HepG2 (cell line): Measurements from ENCODE around the gene ZFYVE27. TPM values are rescaled to one million over a fixed set of nuclear protein-coding genes. Genes with fewer than 3 reads are reported as not detected.

Source experiments
- ATAC-seq: fragments of 200-7000 bp; cut with Tn5 transposase; 3 replicates; pipeline ENCODE4 v1.9.1; 2020; ENCODE audit warnings: mild to moderate bottlenecking, moderate library complexity
- BruUV-seq: library from RNA; stranded (reverse); fragments of 400-500 nt; replicated peaks from 2 replicates; lab custom pipeline; 2021; lab: Mats Ljungman, UMichigan
- CTCF ChIA-PET: fragments of 300-600 bp; formaldehyde crosslinking; extraction: SDS; loops from one replicate; lab custom pipeline; 2021; ENCODE audit warnings: low total read pairs, inconsistent platforms, low intra/inter-chr PET ratio; lab: Yijun Ruan, JAX
- POLR2A ChIA-PET: fragments of 350-600 bp; sonication (Branson Sonifier 250); formaldehyde crosslinking; loops from one replicate; lab custom pipeline; 2020; ENCODE audit warnings: antibody characterized with exemption, inconsistent platforms; lab: Yijun Ruan, JAX
- DNase-seq: peaks from one replicate; pipeline ENCODE4 v3.0.0-alpha.2; 2015; ENCODE audit warnings: low spot score
- FAIRE-seq: peaks from 3 replicates; lab custom pipeline; 2011; peaks lifted over from hg19 to GRCh38; lab: Jason Lieb, UNC
- H2AFZ ChIP-seq: one replicate; pipeline ENCODE4 v1.6.1; 2011; ENCODE audit warnings: low read length, inconsistent platforms
- H3K27ac ChIP-seq: fragments of 300-600 bp; 3 replicates; pipeline ENCODE4 v1.8.0; 2011; ENCODE audit warnings: mixed run types, mild to moderate bottlenecking, mixed read lengths, low read length, inconsistent platforms; ENCODE audit not compliant: insufficient read depth; ENCODE audit errors: extremely low read length
- H3K27me3 ChIP-seq, 2 experiments: fragments of 200-600 bp in 1 of 2; 2 replicates in 1 of 2; 3 replicates in 1 of 2; pipeline versions ENCODE4 v1.6.0 to v1.8.0; 2011; ENCODE audit warnings: low read length in 2 of 2, mild to moderate bottlenecking in 2 of 2, moderate library complexity in 2 of 2, inconsistent platforms in 1 of 2; ENCODE audit not compliant: insufficient read depth in 2 of 2, control insufficient read depth in 1 of 2
- H3K36me3 ChIP-seq, 2 experiments: fragments of 200-600 bp in 1 of 2; replicated peaks in 1 of 2; 2 replicates in 1 of 2; 3 replicates in 1 of 2; pipeline versions ENCODE4 v1.5.1 to v1.8.0; 2011; ENCODE audit warnings: low read length in 2 of 2, inconsistent platforms in 1 of 2; ENCODE audit not compliant: insufficient read depth in 2 of 2, control insufficient read depth in 1 of 2
- H3K4me1 ChIP-seq: 2 replicates; pipeline ENCODE4 v1.5.1; 2012; ENCODE audit warnings: low read length, inconsistent platforms; ENCODE audit not compliant: insufficient read depth
- H3K4me2 ChIP-seq: 2 replicates; pipeline ENCODE4 v1.6.0; 2011; ENCODE audit warnings: low read depth, low read length, inconsistent platforms
- H3K4me3 ChIP-seq, 3 experiments: fragments of 200-600 bp in 1 of 3; sonication (generic), shearing (Covaris generic) in 1 of 3; replicated peaks in 1 of 3; 2 replicates each; pipeline ENCODE4 v1.5.1; 2011 to 2016; ENCODE audit warnings: low read length in 3 of 3, inconsistent platforms in 2 of 3, low read depth in 2 of 3, mild to moderate bottlenecking in 2 of 3, control low read depth in 1 of 3, mixed read lengths in 1 of 3; ENCODE audit not compliant: insufficient read depth in 1 of 3
- H3K79me2 ChIP-seq: one replicate; pipeline ENCODE4 v1.6.1; 2011; ENCODE audit warnings: low read length, inconsistent platforms; ENCODE audit not compliant: insufficient read depth
- H3K9ac ChIP-seq: 2 replicates; pipeline ENCODE4 v1.6.0; 2011; ENCODE audit warnings: mild to moderate bottlenecking, low read depth, low read length, inconsistent platforms; ENCODE audit not compliant: insufficient read depth
- H3K9me3 ChIP-seq: 2 replicates; pipeline ENCODE4 v1.5.1; 2012; ENCODE audit warnings: mild to moderate bottlenecking, low read length
- H4K20me1 ChIP-seq: 2 replicates; pipeline ENCODE4 v1.6.0; 2011; ENCODE audit warnings: inconsistent platforms, mild to moderate bottlenecking, low read length, moderate library complexity; ENCODE audit not compliant: insufficient read depth
- KAT2B ChIP-seq: fragments of 150-350 bp; IDR thresholded peaks from 2 replicates; pipeline ENCODE4 v1.6.1; 2014; ENCODE audit warnings: low read depth, low read length, borderline replicate concordance
- KDM6A ChIP-seq: IDR thresholded peaks from 2 replicates; pipeline ENCODE4 v1.6.1; 2016; ENCODE audit warnings: low read depth
- MED13 ChIP-seq: sonication (generic); formaldehyde crosslinking; IDR thresholded peaks from 2 replicates; pipeline ENCODE4 v1.5.0; 2020; ENCODE audit warnings: missing genetic modification reagents
- NKX3-1 ChIP-seq: sonication (generic); formaldehyde crosslinking; IDR thresholded peaks from 2 replicates; pipeline ENCODE4 v1.5.0; 2020; ENCODE audit warnings: missing genetic modification reagents
- U2AF2 ChIP-seq: fragments of 200-400 bp; formaldehyde crosslinking; IDR thresholded peaks from 2 replicates; pipeline ENCODE4 v1.6.1; 2017; ENCODE audit warnings: low read depth, mild to moderate bottlenecking, low read length
- ZHX1 ChIP-seq: sonication (generic); formaldehyde crosslinking; IDR thresholded peaks from 2 replicates; pipeline ENCODE4 v1.8.1; 2022; ENCODE audit warnings: low read depth, mild to moderate bottlenecking, missing genetic modification reagents
- ZNF138 ChIP-seq: sonication (generic); formaldehyde crosslinking; IDR thresholded peaks from 2 replicates; pipeline ENCODE4 v1.5.0; 2020; ENCODE audit warnings: mild to moderate bottlenecking, low read depth, missing genetic modification reagents
- ZNF224 ChIP-seq: sonication (generic); formaldehyde crosslinking; IDR thresholded peaks from 2 replicates; pipeline ENCODE4 v1.5.0; 2020; ENCODE audit warnings: mild to moderate bottlenecking, missing genetic modification reagents
- ZNF232 ChIP-seq: sonication (generic); formaldehyde crosslinking; IDR thresholded peaks from 2 replicates; pipeline ENCODE4 v1.4.0; 2020; ENCODE audit warnings: missing genetic modification reagents, borderline replicate concordance
- ZNF770 ChIP-seq: sonication (generic); formaldehyde crosslinking; IDR thresholded peaks from 2 replicates; pipeline ENCODE4 v1.5.0; 2020; ENCODE audit warnings: mild to moderate bottlenecking, missing genetic modification reagents
- ZNF790 ChIP-seq: sonication (generic); formaldehyde crosslinking; IDR thresholded peaks from 2 replicates; pipeline ENCODE4 v1.8.0; 2022; ENCODE audit warnings: missing genetic modification reagents, mild to moderate bottlenecking, borderline replicate concordance
- ZSCAN9 ChIP-seq: IDR thresholded peaks from 2 replicates; pipeline ENCODE4 v1.6.1; 2016; ENCODE audit warnings: borderline replicate concordance
- WGBS: methylation state at CpG from one replicate; pipeline ENCODE4 v1.1.6; 2017; ENCODE audit warnings: low lambda C conversion rate; 5-methylcytosine and 5-hydroxymethylcytosine counted together
- in situ Hi-C: cut with HindIII; loops from 2 replicates; pipeline ENCODE4 v1.10.0; 2017; ENCODE audit warnings: low pct_unique_long_range_greater_than_20kb; ENCODE audit not compliant: extremely low pct_ligation_motif_present
- intact Hi-C: fragments of 100-400 bp; cut with micrococcal nuclease; formaldehyde crosslinking; loops from one replicate; pipeline ENCODE4 v1.10.0; 2022; ENCODE audit not compliant: unreplicated experiment
- polyA plus RNA-seq, 8 experiments: library from polyadenylated mRNA; depleted of rRNA in 3 of 8; stranded (reverse) in 7 of 8; unstranded in 1 of 8; fragments of >200 nt; fragmentation: Illumina TruSeq in 4 of 8; extraction: Trizol in 4 of 8; gene quantifications; 2 replicates each; pipeline versions ENCODE4 v1.2.1 to v1.2.3, GENCODE V29; 2011 to 2016; ENCODE audit warnings: low read depth in 4 of 8, missing spikeins in 1 of 8, mixed read lengths in 1 of 8; ENCODE audit not compliant: insufficient read depth in 1 of 8
- total RNA-seq, 5 experiments: library from RNA; depleted of rRNA; stranded (reverse); fragments of >200 nt; fragmentation: Illumina TruSeq; extraction: Trizol; gene quantifications; 2 replicates each; pipeline ENCODE4 v1.2.3, GENCODE V29; 2016; ENCODE audit warnings: low read depth in 1 of 5
- TF ChIP-seq, protein P1 (sequence below): sonication (generic); formaldehyde crosslinking; IDR thresholded peaks from 2 replicates; pipeline ENCODE4 v1.8.1; 2023; ENCODE audit warnings: mild to moderate bottlenecking, missing genetic modification reagents, borderline replicate concordance
- TF ChIP-seq, protein P2 (sequence below): sonication (generic); formaldehyde crosslinking; IDR thresholded peaks from 2 replicates; pipeline ENCODE4 v1.5.0; 2020; ENCODE audit warnings: missing genetic modification reagents

The ZFYVE27 gene
- total and polyA plus RNA-seq, 2 of the 13 experiments (the other 11 are each of a cell fraction or from before 2014, with no cell fraction given): 19.7 to 20.5 TPM

DNA sequence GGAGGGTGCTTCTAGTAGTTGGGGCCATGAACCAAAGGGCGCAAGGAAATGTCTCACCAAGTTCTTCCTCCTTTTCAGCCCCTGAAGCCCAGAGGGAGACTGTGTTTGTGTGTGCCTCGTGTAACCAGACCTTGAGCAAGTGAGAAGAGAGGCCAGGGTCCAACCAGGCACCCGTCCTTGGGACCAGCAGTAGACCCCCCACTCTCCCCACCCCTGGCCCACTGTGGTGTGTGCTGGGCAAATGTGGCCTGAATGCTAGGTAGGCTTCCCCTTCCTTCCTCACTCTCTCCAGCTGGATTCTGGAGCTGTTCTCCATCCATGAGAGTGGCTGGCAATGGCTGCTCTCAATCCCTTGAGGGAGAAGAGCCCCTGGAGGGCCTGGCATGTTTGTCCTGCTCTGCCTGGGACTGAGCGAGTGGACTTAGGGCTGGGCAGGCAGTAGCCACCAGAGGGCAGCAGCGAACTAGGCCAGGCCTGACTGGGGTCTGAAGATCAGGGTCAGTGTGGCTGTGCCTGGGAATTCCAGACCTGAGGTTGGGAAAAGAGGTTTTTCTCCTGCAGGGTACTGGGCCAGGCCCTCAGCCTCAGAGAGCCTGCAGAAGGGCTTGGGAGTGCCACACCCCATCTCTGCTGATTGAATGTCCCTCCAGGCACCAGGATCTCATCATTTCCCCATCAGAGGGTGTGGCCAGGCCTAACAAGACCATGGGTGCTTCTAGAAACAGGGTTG is 22.4 kb downstream of the ZFYVE27 start (continued):
- TF ChIP-seq ZNF770 (CRISPR knock-in tag) (no peak), ZNF232 (no peak), MED13 (CRISPR knock-in tag) (no peak), ZNF138 (CRISPR knock-in tag) (no peak), NKX3-1 (CRISPR knock-in tag) (no peak), ZSCAN9 (CRISPR knock-in tag) (0 out of 2 replicates have a peak, but pooled peaks have one; percentile 42), ZNF790 (CRISPR knock-in tag) (no peak)
- TF ChIP-seq, all 625 proteins: peak for 115

- CTCF ChIA-PET: interaction anchor here (1.0 to 1.8 kb wide), 3 partner anchors 15 to 110 kb away, joined by 3 to 24 read pairs (median 6); no protein-coding TSS in a partner anchor
- no peak for TF ChIP-seq ZHX1 (CRISPR knock-in tag)
- TF ChIP-seq, protein P1, sequence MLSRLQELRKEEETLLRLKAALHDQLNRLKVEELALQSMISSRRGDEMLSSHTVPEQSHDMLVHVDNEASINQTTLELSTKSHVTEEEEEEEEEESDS (CRISPR knock-in tag): no peak
- no peak for TF ChIP-seq KDM6A (CRISPR knock-in tag)
- no peak for TF ChIP-seq KAT2B
- TF ChIP-seq ZNF224: no peak
- TF ChIP-seq, protein P2, sequence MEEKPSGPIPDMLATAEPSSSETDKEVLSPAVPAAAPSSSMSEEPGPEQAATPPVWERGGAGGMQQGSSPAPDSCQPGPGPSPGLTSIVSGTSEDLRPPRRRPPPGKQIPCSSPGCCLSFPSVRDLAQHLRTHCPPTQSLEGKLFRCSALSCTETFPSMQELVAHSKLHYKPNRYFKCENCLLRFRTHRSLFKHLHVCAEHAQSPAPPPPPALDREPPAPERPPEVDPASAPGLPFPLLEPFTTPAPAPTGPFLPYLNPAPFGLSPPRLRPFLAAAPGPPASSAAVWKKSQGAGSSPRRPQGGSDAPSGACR (CRISPR knock-in tag): peak; percentile 27; the same call in 1 of the 2 replicates
- TF ChIP-seq U2AF2: no peak
These were observed 23.0 kb downstream of the ZFYVE27 start for GRCh38 chr10:97759946-97760345.

More at GRCh38 chr10:97759946-97760345, 23.0 kb downstream of the ZFYVE27 start:
- Histone ChIP-seq H3K4me3 (no peak overlapping the region), H3K9ac (no peak overlapping the region), H3K27ac (no peak overlapping the region), H3K27me3 (no peaks in the 10 kb centered on the region), H3K79me2 (no peaks in the 10 kb centered on the region), H3K36me3 (peaks cover 21 to 51% of the 10 kb centered on the region in 2 experiments; a peak in 4 of 5 replicates), H3K4me1 (peaks cover 46% of the 10 kb centered on the region), H4K20me1 (no peaks in the 10 kb centered on the region), H2AFZ (no peak overlapping the region), H3K4me2 (no peak overlapping the region), H3K9me3 (no peaks in the 10 kb centered on the region)
- ATAC-seq: no peak; the same call in 2 of the 3 replicates
- intact Hi-C loops (loop anchor here (1.0 to 2.0 kb wide), 3 partner anchors 15 to 37 kb away; no protein-coding TSS in a partner anchor), in situ Hi-C loops (loop anchor here (5.0 kb wide), 2 partner anchors 32 to 107 kb away; no protein-coding TSS in a partner anchor)
- no TSS peak for BruUV-seq
- POLR2A ChIA-PET: no interaction called here
- WGBS: 75% methylated on average over 4 of the region's 5 CpGs
- DNase-seq: no peak
- FAIRE-seq: no peak
